Esophagus muscularis mucosa (tissue), 4 donors: ENCODE data around the gene KCNAB1. TPM values are rescaled to one million over a fixed set of nuclear protein-coding genes. Genes with fewer than 3 reads are reported as not detected.

ENCODE experiments used
- DNase-seq: peaks from one replicate; pipeline ENCODE4 v3.0.0-alpha.2; 2017; ENCODE audit errors: extremely low spot score
- H3K27ac ChIP-seq, 4 donors: fragments of 200-600 bp; sonication (generic); replicated peaks in 1 of 4; 1 replicate in 3 of 4; 2 replicates in 1 of 4; pipeline ENCODE4 v1.5.1; 2016 to 2019; ENCODE audit warnings: mild to moderate bottlenecking in 1 of 4
- H3K27me3 ChIP-seq, 4 donors: fragments of 200-600 bp; sonication (generic); one replicate each; pipeline versions ENCODE4 v1.5.1 to v1.6.0; 2016 to 2019
- H3K36me3 ChIP-seq, 4 donors: fragments of 200-600 bp; sonication (generic); one replicate each; pipeline ENCODE4 v1.5.1; 2016 to 2019
- H3K4me1 ChIP-seq, 4 donors: fragments of 200-600 bp; sonication (generic); one replicate each; pipeline ENCODE4 v1.5.1; 2016 to 2019
- H3K4me3 ChIP-seq, 4 donors: fragments of 200-600 bp; sonication (generic); 1 replicate in 2 of 4; 2 replicates in 2 of 4; pipeline ENCODE4 v1.5.1; 2016 to 2019; ENCODE audit warnings: mild to moderate bottlenecking in 4 of 4, moderate library complexity in 1 of 4
- H3K9me3 ChIP-seq, 4 donors: fragments of 200-600 bp; sonication (generic); 1 replicate in 3 of 4; 2 replicates in 1 of 4; pipeline ENCODE4 v1.5.1; 2016 to 2019
- CTCF ChIP-seq, 3 experiments: fragments of 200-600 bp in 2 of 3; fragments of 450-650 bp in 1 of 3; sonication (generic) in 2 of 3; IDR thresholded peaks; one replicate each; pipeline ENCODE4 v1.5.1; 2017 to 2019; ENCODE audit warnings: antibody characterized with exemption in 3 of 3, mild to moderate bottlenecking in 2 of 3, moderate library complexity in 1 of 3
- EP300 ChIP-seq: sonication (generic); formaldehyde crosslinking; IDR thresholded peaks from one replicate; pipeline ENCODE4 v1.6.1; 2017; ENCODE audit warnings: antibody characterized with exemption
- POLR2A ChIP-seq: fragments of 450-650 bp; IDR thresholded peaks from one replicate; pipeline ENCODE4 v1.6.1; 2017; ENCODE audit warnings: antibody characterized with exemption, moderate library complexity, mild to moderate bottlenecking, low read depth
- POLR2AphosphoS5 ChIP-seq, 2 donors: sonication (generic); formaldehyde crosslinking; IDR thresholded peaks; one replicate each; pipeline ENCODE4 v1.6.1; 2017; ENCODE audit warnings: antibody characterized with exemption in 2 of 2
- WGBS: methylation state at CpG from one replicate; pipeline ENCODE4 v1.1.5; 2018; 5-methylcytosine and 5-hydroxymethylcytosine counted together
- intact Hi-C: fragments of 100-400 bp; cut with DNase I; formaldehyde crosslinking; loops from one replicate; pipeline ENCODE4 v1.15.1; 2023
- total RNA-seq, 4 donors: library from RNA; depleted of rRNA; stranded (reverse); fragments of >200 nt; gene quantifications; one replicate each; pipeline versions ENCODE4 v1.1.0 to v1.2.1, GENCODE V29; 2016

The KCNAB1 gene
- total RNA-seq, 4 donors from 2014 or later: 0.83 to 5.9 (median 2.3) TPM

GRCh38 chr3:156334841-156335545 lies 214.6 kb downstream of the KCNAB1 start:
- Histone ChIP-seq H3K27ac (no peak overlapping the region), H3K4me1 (no peaks in the 10 kb centered on the region), H3K27me3 (no peaks in the 10 kb centered on the region), H3K4me3 (no peak overlapping the region), H3K36me3 (no peaks in the 10 kb centered on the region), H3K9me3 (no peaks in the 10 kb centered on the region)
- TF ChIP-seq CTCF (IDR thresholded peaks at IDR 0.05) (no peak), POLR2AphosphoS5 (IDR thresholded peaks at IDR 0.05) (no peak)
- no peak for DNase-seq
- 75% methylated on average over 3 of the region's 3 CpGs for WGBS
- intact Hi-C loops: no loop called here

GRCh38 chr3:156339491-156339890 lies 219.1 kb downstream of the KCNAB1 start:
- TF ChIP-seq CTCF (IDR thresholded peaks at IDR 0.05) (no peak), POLR2AphosphoS5 (IDR thresholded peaks at IDR 0.05) (no peak), EP300 (no peak), POLR2A (no peak)
- Histone ChIP-seq H3K27ac (no peak overlapping the region), H3K36me3 (no peaks in the 10 kb centered on the region), H3K9me3 (no peaks in the 10 kb centered on the region), H3K4me1 (no peaks in the 10 kb centered on the region), H3K4me3 (no peak overlapping the region), H3K27me3 (no peaks in the 10 kb centered on the region)
- no peak for DNase-seq
- intact Hi-C loops: no loop called here
- WGBS: 74% methylated on average over 3 of the region's 3 CpGs

DNA sequence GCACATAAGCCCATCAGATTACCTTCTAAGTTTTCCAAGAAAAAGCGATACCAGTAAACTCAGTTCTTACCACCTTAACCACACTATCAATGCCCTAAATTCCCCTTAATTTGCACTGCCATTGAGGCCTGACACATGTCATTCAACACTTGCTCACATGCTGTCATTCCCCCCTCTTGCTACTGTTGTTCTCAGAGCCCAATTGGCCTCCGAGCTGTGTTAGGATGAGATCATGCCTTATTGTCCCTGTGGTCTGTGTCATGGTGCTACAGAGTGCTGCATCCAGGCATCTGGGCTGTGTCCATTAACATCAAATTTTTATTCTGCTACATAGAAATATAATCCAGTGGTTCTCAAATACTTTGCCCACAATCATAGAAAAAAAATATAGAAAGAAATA lies 221.0 kb downstream of the KCNAB1 start:
- H3K9me3 ChIP-seq: no peaks in the 10 kb centered on the region
- WGBS: 93% methylated on average over 2 of the region's 2 CpGs
- intact Hi-C loops: no loop called here
- no peak overlapping the region for H3K4me3 ChIP-seq
- no peak for DNase-seq
- no peaks in the 10 kb centered on the region for H3K36me3 ChIP-seq
- TF ChIP-seq CTCF (IDR thresholded peaks at IDR 0.05) (no peak), POLR2A (no peak), POLR2AphosphoS5 (IDR thresholded peaks at IDR 0.05) (no peak), EP300 (no peak)
- no peaks in the 10 kb centered on the region for H3K27me3 ChIP-seq
- H3K4me1 ChIP-seq: no peaks in the 10 kb centered on the region
- H3K27ac ChIP-seq: no peak overlapping the region

DNA sequence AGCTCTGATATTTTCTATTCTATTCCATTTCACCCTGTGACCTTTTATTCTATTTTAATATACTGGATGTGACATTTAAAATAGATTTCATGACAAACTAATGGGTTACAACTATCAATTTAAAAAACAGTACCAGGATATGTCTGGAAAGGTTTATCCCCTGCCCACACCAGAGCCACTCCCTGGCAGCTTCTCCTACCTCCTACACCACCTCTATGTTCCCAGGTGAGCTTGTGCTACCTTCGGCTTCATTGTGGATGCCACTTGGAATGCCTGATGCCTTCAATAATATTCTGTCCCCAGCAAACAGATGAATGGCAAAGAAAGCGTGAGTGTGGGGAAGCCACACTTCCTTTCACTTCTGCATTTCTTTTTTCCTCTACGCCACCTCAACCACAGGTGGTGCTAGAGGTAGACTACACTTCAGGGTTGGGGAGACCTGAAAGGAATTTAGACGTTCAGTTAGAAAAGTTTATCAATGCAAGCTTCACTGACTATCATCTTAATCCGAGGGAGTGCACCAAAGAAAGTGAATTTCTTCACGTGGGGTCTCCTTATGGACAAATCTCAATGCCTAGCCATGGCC lies 221.5 kb downstream of the KCNAB1 start:
- WGBS: 81% methylated on average over 6 of the region's 6 CpGs

More for the DNA sequence above, 221.5 kb downstream of the KCNAB1 start:
- Histone ChIP-seq H3K9me3 (no peaks in the 10 kb centered on the region), H3K27me3 (no peaks in the 10 kb centered on the region), H3K4me3 (no peak overlapping the region), H3K36me3 (no peaks in the 10 kb centered on the region), H3K4me1 (no peaks in the 10 kb centered on the region), H3K27ac (no peak overlapping the region)
- DNase-seq: no peak
- TF ChIP-seq EP300 (no peak), POLR2AphosphoS5 (IDR thresholded peaks at IDR 0.05) (no peak), CTCF (IDR thresholded peaks at IDR 0.05) (no peak), POLR2A (no peak)
- intact Hi-C loops: no loop called here
